HepG2 (cell line): ENCODE results near the gene LTK. TPM values are rescaled to one million over a fixed set of nuclear protein-coding genes. Genes with fewer than 3 reads are reported as not detected.

Experiments
- ATAC-seq: fragments of 200-7000 bp; cut with Tn5 transposase; 3 replicates; pipeline ENCODE4 v1.9.1; 2020; ENCODE audit warnings: mild to moderate bottlenecking, moderate library complexity
- BruUV-seq: library from RNA; stranded (reverse); fragments of 400-500 nt; replicated peaks from 2 replicates; lab custom pipeline; 2021; lab: Mats Ljungman, UMichigan
- CTCF ChIA-PET: fragments of 300-600 bp; formaldehyde crosslinking; extraction: SDS; loops from one replicate; lab custom pipeline; 2021; ENCODE audit warnings: low total read pairs, inconsistent platforms, low intra/inter-chr PET ratio; lab: Yijun Ruan, JAX
- POLR2A ChIA-PET: fragments of 350-600 bp; sonication (Branson Sonifier 250); formaldehyde crosslinking; loops from one replicate; lab custom pipeline; 2020; ENCODE audit warnings: antibody characterized with exemption, inconsistent platforms; lab: Yijun Ruan, JAX
- DNase-seq: peaks from one replicate; pipeline ENCODE4 v3.0.0-alpha.2; 2015; ENCODE audit warnings: low spot score
- FAIRE-seq: peaks from 3 replicates; lab custom pipeline; 2011; peaks lifted over from hg19 to GRCh38; lab: Jason Lieb, UNC
- H2AFZ ChIP-seq: one replicate; pipeline ENCODE4 v1.6.1; 2011; ENCODE audit warnings: low read length, inconsistent platforms
- H3K27ac ChIP-seq: fragments of 300-600 bp; 3 replicates; pipeline ENCODE4 v1.8.0; 2011; ENCODE audit warnings: mixed run types, mild to moderate bottlenecking, mixed read lengths, low read length, inconsistent platforms; ENCODE audit not compliant: insufficient read depth; ENCODE audit errors: extremely low read length
- H3K27me3 ChIP-seq, 2 experiments: fragments of 200-600 bp in 1 of 2; 2 replicates in 1 of 2; 3 replicates in 1 of 2; pipeline versions ENCODE4 v1.6.0 to v1.8.0; 2011; ENCODE audit warnings: low read length in 2 of 2, mild to moderate bottlenecking in 2 of 2, moderate library complexity in 2 of 2, inconsistent platforms in 1 of 2; ENCODE audit not compliant: insufficient read depth in 2 of 2, control insufficient read depth in 1 of 2
- H3K36me3 ChIP-seq, 2 experiments: fragments of 200-600 bp in 1 of 2; replicated peaks in 1 of 2; 2 replicates in 1 of 2; 3 replicates in 1 of 2; pipeline versions ENCODE4 v1.5.1 to v1.8.0; 2011; ENCODE audit warnings: low read length in 2 of 2, inconsistent platforms in 1 of 2; ENCODE audit not compliant: insufficient read depth in 2 of 2, control insufficient read depth in 1 of 2
- H3K4me1 ChIP-seq: 2 replicates; pipeline ENCODE4 v1.5.1; 2012; ENCODE audit warnings: low read length, inconsistent platforms; ENCODE audit not compliant: insufficient read depth
- H3K4me2 ChIP-seq: 2 replicates; pipeline ENCODE4 v1.6.0; 2011; ENCODE audit warnings: low read depth, low read length, inconsistent platforms
- H3K4me3 ChIP-seq, 3 experiments: fragments of 200-600 bp in 1 of 3; sonication (generic), shearing (Covaris generic) in 1 of 3; replicated peaks in 1 of 3; 2 replicates each; pipeline ENCODE4 v1.5.1; 2011 to 2016; ENCODE audit warnings: low read length in 3 of 3, inconsistent platforms in 2 of 3, low read depth in 2 of 3, mild to moderate bottlenecking in 2 of 3, control low read depth in 1 of 3, mixed read lengths in 1 of 3; ENCODE audit not compliant: insufficient read depth in 1 of 3
- H3K79me2 ChIP-seq: one replicate; pipeline ENCODE4 v1.6.1; 2011; ENCODE audit warnings: low read length, inconsistent platforms; ENCODE audit not compliant: insufficient read depth
- H3K9ac ChIP-seq: 2 replicates; pipeline ENCODE4 v1.6.0; 2011; ENCODE audit warnings: mild to moderate bottlenecking, low read depth, low read length, inconsistent platforms; ENCODE audit not compliant: insufficient read depth
- H3K9me3 ChIP-seq: 2 replicates; pipeline ENCODE4 v1.5.1; 2012; ENCODE audit warnings: mild to moderate bottlenecking, low read length
- H4K20me1 ChIP-seq: 2 replicates; pipeline ENCODE4 v1.6.0; 2011; ENCODE audit warnings: inconsistent platforms, mild to moderate bottlenecking, low read length, moderate library complexity; ENCODE audit not compliant: insufficient read depth
- AGO2 ChIP-seq: fragments of 200-400 bp; formaldehyde crosslinking; optimal IDR thresholded peaks from 2 replicates; pipeline ENCODE3; 2017; ENCODE audit warnings: mild to moderate bottlenecking, low read depth, low read length, moderate library complexity
- GPN1 ChIP-seq: sonication (generic); formaldehyde crosslinking; IDR thresholded peaks from 2 replicates; pipeline ENCODE4 v1.5.1; 2020; ENCODE audit warnings: missing genetic modification reagents, borderline replicate concordance
- ISL2 ChIP-seq: sonication (generic); formaldehyde crosslinking; IDR thresholded peaks from 2 replicates; pipeline ENCODE4 v1.5.0; 2020; ENCODE audit warnings: missing genetic modification reagents
- ZNF256 ChIP-seq: sonication (generic); formaldehyde crosslinking; conservative IDR thresholded peaks from 2 replicates; pipeline ENCODE4 v1.4.0; 2020; ENCODE audit warnings: missing genetic modification reagents
- ZNF292 ChIP-seq: sonication (generic); formaldehyde crosslinking; IDR thresholded peaks from 2 replicates; pipeline ENCODE4 v1.8.1; 2022; ENCODE audit warnings: mild to moderate bottlenecking, low read depth, missing genetic modification reagents, borderline replicate concordance
- WGBS: methylation state at CpG from one replicate; pipeline ENCODE4 v1.1.6; 2017; ENCODE audit warnings: low lambda C conversion rate; 5-methylcytosine and 5-hydroxymethylcytosine counted together
- in situ Hi-C: cut with HindIII; loops from 2 replicates; pipeline ENCODE4 v1.10.0; 2017; ENCODE audit warnings: low pct_unique_long_range_greater_than_20kb; ENCODE audit not compliant: extremely low pct_ligation_motif_present
- intact Hi-C: fragments of 100-400 bp; cut with micrococcal nuclease; formaldehyde crosslinking; loops from one replicate; pipeline ENCODE4 v1.10.0; 2022; ENCODE audit not compliant: unreplicated experiment
- polyA plus RNA-seq, 8 experiments: library from polyadenylated mRNA; depleted of rRNA in 3 of 8; stranded (reverse) in 7 of 8; unstranded in 1 of 8; fragments of >200 nt; fragmentation: Illumina TruSeq in 4 of 8; extraction: Trizol in 4 of 8; gene quantifications; 2 replicates each; pipeline versions ENCODE4 v1.2.1 to v1.2.3, GENCODE V29; 2011 to 2016; ENCODE audit warnings: low read depth in 4 of 8, missing spikeins in 1 of 8, mixed read lengths in 1 of 8; ENCODE audit not compliant: insufficient read depth in 1 of 8
- total RNA-seq, 5 experiments: library from RNA; depleted of rRNA; stranded (reverse); fragments of >200 nt; fragmentation: Illumina TruSeq; extraction: Trizol; gene quantifications; 2 replicates each; pipeline ENCODE4 v1.2.3, GENCODE V29; 2016; ENCODE audit warnings: low read depth in 1 of 5

The LTK gene
- total and polyA plus RNA-seq, 2 of the 13 experiments (the other 11 are each of a cell fraction or from before 2014, with no cell fraction given) = 0.01 TPM; not detected in 1

GRCh38 chr15:41502795-41503668 is 10.6 kb downstream of the LTK start:
- intact Hi-C loops = no loop called here
- in situ Hi-C loops = no loop called here
- POLR2A ChIA-PET = no interaction called here
- no peak overlapping the region for H2AFZ ChIP-seq
- FAIRE-seq = no peak
- no peak overlapping the region for H3K9ac ChIP-seq
- no TSS peak for BruUV-seq
- no peak for ATAC-seq
- 97% methylated on average over 41 of the region's 54 CpGs for WGBS
- no peak overlapping the region for H3K4me3 ChIP-seq
- no peaks in the 10 kb centered on the region for H3K9me3 ChIP-seq
- CTCF ChIA-PET = no interaction called here
- DNase-seq = no peak
- TF ChIP-seq AGO2 (peak; percentile 32), GPN1 (no peak), ISL2 (CRISPR knock-in tag) (no peak)
- peaks cover 10 to 20% of the 10 kb centered on the region in 2 experiments; a peak in 4 of 5 replicates for H3K36me3 ChIP-seq
- H3K79me2 ChIP-seq = peaks cover 14% of the 10 kb centered on the region
- no peaks in the 10 kb centered on the region for H3K27me3 ChIP-seq
- no peaks in the 10 kb centered on the region for H3K4me1 ChIP-seq
- H3K4me2 ChIP-seq = no peak overlapping the region
- H4K20me1 ChIP-seq = no peaks in the 10 kb centered on the region
- no peak overlapping the region for H3K27ac ChIP-seq

- intact Hi-C loops = no loop called here
- Histone ChIP-seq H3K9me3 (no peaks in the 10 kb centered on the region), H3K4me2 (no peak overlapping the region), H3K36me3 (peaks cover 10 to 20% of the 10 kb centered on the region in 2 experiments; a peak in 4 of 5 replicates), H3K27me3 (no peaks in the 10 kb centered on the region), H3K9ac (no peak overlapping the region)
- WGBS = 98% methylated on average over 56 of the region's 64 CpGs
- FAIRE-seq (no peak), ATAC-seq (no peak), DNase-seq (no peak)
- TF ChIP-seq ZNF292 (CRISPR knock-in tag) (no peak), ZNF256 (CRISPR knock-in tag) (no peak)
- TF ChIP-seq, all 625 proteins: peak for 0
- BruUV-seq = no TSS peak
- Histone ChIP-seq H3K4me3 (no peak overlapping the region), H3K79me2 (peaks cover 23% of the 10 kb centered on the region), H3K4me1 (peaks cover 7% of the 10 kb centered on the region), H3K27ac (no peak overlapping the region), H2AFZ (no peak overlapping the region), H4K20me1 (no peaks in the 10 kb centered on the region)
- in situ Hi-C loops = no loop called here
- ChIA-PET POLR2A (no interaction called here), CTCF (no interaction called here)
Observed at GRCh38 chr15:41501931-41502794, 11.5 kb downstream of the LTK start.
